ENCODE results near the gene DMAP1.

Gene DMAP1

DNA sequence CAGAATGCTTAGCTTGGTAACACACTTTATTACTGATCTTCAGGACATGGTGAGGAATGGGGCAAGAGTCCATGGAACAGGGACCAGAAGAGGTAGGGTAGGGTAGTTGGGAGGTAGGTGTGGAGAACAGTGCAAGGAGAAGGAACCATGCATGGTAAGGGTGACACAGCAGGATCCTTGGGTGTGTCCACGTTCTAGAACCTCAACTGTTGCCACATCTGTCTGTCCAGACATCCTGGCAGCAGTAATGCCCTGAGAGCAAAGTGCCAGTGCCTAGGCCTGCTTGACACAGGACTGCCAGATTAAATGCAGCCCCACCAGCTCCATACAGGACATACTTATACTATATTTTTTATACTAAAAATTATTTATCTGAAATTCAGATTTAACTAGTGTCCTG is 13.9 kb downstream of the DMAP1 start:
- no peak for DNase-seq (ENCODE audit: extremely low read depth in 1 of 2, low read depth in 1 of 2)

DNA sequence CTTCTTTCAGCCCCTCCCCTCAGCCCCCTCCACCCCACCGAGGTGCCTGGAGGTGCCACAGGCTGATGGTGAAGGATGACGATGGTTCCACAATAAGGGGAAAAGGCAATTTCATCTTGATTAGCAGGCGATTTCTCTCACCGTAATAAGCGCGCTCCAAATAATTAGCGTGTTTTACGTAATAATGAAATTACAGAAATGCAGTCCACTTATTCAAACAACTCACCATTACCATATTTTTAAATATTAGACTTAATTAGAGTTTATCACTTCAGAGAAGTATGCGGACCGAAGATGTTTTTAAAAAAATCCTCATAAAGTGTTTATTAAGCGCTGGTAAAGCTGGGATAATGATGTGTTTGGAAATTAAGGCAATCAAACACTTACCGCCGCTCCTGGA is 14.9 kb downstream of the DMAP1 start:
- no peak for DNase-seq (ENCODE audit: extremely low read depth in 1 of 2, low read depth in 1 of 2)

DNA sequence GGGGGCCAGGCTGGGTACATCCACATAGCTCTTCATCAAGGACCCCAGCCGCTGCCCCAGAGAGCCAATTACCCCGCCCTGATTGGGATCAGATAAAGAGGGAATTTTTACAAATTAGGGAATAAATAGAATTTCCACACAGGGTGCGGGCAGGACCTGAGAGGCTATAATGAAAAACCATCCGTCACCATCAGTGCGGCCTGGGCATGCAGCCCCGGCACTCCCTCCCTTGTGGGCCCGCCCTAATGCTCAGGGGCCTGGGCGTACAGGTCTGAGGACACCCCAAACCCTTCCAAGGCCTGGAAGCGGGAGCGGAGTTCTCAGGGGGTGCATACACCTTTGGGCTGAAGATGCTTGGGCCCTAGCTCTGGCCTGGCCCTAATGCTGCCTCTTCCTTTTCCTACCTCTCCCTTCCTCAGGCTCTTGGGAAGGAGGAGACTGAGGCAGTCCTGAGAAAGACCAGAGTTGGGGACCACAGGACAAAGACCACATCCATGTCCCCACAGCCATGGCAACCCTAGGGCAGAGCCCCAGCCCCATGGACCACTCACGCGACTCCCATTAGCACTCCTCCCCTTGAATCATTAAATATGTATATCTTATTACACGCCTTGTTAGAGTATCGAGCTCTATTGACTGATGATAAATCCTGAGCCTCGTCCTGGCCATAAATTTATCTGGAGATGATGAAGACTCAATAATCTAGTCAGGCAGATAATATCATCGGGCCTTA is 16.3 kb downstream of the DMAP1 start:
- DNase-seq (ENCODE audit: extremely low read depth in 1 of 2, low read depth in 1 of 2), result no peak

DNA sequence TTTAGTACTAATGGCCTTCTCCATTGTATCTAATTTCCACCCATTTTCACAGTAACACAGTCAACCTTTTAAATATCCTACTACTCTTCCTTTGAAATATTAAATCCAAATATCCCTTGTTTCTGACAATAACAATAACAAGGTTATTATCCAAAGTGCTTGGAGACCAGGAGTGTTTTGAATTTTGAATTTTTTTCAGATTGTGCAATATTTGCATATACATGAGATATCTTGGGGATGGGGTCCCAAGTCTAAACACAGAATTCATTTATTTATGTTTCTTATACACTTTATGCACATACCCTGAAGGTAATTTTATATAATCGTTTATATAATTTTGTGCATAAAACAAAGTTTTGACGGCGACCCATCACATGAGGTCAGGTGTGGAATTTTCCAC is 17.5 kb downstream of the DMAP1 start:
- no peak for DNase-seq (ENCODE audit: extremely low read depth in 1 of 2, low read depth in 1 of 2)

DNA sequence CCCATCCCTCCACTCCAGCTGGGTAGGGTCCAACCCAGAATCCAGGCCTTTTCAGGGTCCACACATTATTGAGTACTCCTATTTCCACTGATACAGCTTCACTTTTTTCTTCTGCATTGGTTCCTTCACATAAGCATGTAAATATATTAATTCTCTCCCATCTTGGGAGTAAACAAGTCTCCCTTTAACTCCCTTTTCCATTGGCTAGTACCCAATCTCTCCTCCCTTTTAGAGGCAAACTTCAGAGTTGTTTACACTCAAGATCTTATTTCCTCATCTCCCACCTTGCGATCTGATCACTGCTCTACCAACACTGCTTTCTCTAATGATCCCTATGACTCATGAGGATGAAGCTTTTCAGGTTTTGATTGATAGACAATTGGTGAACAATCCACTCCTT is 20.3 kb downstream of the DMAP1 start:
- no peak for DNase-seq (ENCODE audit: extremely low read depth in 1 of 2, low read depth in 1 of 2)

DNA sequence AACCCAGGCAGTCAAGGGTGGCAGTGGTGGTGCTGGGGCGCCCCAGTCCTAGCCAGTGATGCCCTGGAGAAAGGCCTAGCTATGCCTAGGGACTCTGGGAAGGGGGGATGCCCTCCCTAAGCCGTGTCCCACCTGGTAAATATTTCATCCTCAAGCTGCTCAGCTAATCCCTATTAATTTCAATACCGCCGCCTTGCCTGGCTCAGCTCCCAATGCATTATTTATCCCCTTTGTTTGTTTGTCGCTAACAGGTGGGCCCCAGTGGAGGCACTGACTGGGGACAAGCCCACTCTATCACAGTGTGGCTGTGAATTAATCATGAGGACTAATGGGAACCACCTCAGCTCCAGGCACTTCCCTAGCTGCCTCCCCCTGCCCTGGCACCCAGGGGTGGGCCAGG is 22.5 kb downstream of the DMAP1 start:
- DNase-seq (ENCODE audit: extremely low read depth in 1 of 2, low read depth in 1 of 2), result no peak

DNA sequence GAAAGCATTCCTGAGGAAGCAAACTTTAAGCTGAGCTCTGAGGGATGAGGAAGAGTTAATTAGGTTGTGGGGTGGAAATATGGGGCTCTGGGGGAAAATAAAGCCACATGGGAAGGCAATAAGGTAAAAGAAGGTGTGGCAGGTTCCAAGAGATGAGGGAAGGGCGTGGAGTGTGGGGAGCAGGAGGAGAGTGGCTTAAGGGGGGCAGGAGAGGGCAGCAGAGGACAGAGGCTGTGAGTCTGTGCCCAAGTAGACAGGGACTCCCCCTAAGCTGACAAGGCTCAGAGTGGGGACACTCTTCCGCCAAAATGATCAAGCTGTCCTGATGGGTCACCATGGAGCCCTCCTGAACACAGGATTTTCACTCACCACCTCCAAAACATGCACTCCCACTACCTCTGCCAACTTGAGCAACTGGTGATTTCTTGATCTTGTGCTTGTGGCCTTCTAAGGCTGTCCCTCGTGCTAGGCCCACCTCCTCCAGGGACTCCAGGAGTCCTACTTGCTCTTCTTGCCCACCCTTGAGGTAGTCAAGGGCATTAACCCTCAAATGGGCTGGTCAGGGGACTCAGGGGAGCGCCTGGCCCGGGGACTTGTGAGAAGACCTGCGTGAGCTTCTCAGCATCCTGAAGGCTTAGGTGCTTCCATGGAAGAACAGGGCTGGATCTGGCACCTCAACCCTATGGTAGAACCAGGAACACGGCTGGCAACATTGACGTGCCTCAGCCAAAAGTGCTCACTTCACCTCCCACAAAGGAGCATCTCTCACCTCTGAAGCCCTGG is 23.4 kb downstream of the DMAP1 start:
- no peak for DNase-seq (ENCODE audit: extremely low read depth in 1 of 2, low read depth in 1 of 2)

DNA sequence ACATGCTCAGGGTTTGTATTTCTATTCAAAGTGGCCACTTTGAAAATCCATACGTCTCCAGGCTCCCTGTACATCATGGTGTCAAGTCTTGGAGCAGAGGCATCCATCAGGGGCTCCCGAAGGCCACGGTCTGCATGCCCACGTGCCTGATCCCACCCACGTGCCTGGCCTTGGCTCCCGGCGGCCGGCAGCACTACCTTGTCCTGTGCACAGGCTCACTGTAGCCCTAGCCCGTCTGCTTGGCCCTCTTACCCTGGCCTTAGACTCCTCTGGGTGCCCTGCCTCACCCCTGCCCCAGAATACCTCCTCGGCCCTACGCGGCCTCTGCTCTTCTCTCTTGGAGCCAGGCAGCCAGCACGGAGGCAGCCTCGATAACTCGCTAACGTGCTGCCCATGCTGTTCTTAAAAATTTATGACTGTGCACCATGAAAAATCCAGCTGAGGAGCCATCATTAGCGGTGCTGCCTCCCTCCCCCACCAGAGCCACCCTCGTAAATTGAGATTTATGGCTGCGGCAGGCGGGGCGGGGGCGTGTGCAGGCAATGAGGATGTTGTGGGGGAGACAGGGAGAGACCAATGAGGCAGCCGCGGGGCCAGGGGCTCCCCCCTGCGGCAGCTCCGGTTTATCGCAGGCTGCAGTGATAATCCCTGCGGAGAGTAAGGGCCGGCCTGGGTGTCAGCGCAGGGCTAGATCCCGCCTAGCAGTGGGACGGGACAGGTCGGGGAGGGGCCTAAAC is 24.6 kb downstream of the DMAP1 start:
- peak; percentile 21 to 23 for DNase-seq (ENCODE audit: extremely low read depth in 1 of 2, low read depth in 1 of 2)

DNA sequence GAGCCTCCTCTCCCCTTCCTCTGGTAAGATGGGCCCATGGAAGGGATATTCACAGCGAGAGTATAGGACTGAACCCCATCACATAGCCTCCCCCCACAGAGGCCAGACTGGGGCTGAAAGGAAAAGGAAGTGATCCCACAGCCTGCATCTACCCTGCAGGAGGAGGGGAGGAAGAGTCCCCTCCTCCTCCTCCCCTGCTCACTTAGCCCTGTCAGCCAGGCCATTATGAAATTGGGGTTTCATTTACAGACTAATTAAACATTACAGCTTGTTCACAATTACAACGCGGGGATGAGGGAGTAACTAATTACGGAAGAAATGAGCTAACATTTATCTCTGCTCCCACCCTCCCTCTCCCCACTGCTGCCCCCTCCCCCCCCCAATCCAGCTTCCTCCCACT is 25.4 kb downstream of the DMAP1 start:
- no peak for DNase-seq (ENCODE audit: extremely low read depth in 1 of 2, low read depth in 1 of 2)

DNA sequence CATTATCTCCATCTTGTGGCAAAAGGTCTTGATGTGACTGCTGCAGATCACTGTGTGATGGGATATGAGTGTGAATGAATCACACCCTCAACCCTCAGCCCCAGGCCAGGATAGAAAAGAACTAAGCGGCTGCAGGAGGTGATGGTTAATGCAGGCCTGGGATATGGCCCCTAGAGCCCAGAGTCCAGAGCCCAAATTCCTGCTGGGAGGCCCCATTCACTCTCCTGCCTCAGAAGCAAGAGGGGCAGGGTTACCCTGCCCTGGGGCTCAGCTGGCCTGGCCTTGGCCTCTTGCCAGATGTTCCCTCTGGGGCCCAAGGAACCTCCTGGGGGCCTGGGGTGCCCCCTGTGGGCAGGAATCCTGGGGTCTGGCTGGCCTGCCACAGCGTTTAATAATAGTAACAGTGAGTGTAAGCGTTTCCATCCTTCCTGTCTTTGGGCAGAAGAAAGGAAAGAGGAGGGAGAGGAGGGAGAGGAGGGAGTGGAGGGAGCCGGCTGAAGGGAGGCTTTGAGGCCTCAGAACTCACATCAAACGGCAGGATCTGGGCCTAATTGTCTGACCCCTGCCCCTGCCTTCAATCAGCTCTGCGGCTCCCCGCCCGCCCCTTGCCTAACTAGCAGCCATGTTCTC is 26.2 kb downstream of the DMAP1 start:
- no peak for DNase-seq (ENCODE audit: extremely low read depth in 1 of 2, low read depth in 1 of 2)

DNA sequence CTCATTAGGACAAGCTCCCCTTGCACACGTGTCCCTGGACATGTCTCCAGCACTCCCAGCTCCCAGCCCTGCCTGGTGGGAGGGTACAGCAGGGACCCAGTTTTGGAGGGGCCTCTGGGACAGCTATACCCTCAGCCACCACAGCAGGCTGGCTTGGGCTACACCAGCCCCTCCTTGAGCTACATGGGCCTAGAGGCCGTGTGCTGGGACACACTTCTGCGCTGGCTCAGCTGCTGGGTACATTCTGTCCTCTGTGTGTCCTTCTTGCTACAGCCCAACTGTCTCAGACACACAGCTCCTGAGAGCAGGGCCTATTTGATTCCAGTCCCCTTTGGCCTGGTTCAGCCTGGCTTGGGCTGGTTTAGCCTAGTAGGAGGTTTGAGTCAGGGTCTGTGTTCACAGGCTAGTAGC is 26.7 kb downstream of the DMAP1 start:
- no peak for DNase-seq (ENCODE audit: extremely low read depth in 1 of 2, low read depth in 1 of 2)

DNA sequence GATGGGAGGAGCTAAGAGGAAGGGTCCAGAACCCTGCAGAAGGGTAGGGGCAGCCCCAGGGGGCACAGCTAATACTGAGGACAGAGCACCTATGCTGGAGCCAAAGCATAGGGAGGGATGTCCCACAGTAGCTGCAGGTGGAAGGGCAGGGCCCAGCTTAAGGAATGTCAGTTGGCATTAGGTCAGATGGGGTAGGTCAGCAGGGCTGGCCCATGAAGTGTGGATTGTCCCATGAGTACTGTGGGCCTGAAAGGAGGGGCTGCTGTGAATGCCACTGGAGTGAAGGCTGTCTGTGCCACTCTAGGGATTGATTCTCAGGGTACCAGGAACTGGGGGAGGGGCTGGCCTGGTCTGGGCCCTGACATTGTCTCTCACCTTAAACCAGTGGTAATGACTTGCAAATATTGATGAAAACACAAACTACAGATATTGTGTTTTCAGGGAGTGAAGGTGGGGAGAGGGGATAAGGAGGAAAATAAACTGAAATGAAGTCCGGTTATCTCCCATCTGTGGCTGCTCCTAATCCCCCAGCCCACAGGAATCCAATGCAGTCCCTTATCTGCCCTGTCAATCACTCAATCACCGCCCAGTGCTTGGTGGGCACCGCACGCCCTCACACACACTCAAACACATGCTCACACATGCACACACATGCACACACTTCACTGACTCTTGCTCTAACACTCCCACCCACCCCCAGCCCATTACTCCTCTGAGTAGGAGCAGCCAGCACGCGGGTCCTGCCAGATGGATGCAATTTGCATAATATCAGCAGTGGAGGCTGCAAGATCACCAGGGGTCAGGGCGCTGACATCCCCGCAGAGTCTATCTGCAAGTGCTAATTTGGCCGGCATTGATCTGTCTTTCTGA is 27.8 kb downstream of the DMAP1 start:
- DNase-seq (ENCODE audit: extremely low read depth in 1 of 2, low read depth in 1 of 2), result no peak

DNA sequence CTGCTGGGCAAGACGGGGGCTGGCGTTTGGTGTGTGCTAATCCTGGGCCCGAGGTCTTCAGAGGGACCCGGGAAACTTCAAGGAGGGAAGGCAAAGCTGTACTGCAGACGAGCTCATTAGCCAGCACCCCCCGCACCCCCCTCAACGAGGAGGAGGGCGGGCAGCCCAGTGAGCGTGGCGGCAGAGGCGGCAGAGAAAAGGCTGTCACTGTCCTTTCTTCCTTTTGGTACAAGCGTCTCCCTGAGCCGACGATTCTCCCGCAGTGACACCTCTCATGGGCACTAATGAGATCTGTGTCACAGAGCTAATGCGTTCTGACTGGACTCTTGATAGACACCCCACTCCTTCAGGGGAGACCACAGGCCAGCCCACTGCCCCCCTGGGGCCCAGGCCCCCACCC is 29.5 kb downstream of the DMAP1 start:
- no peak for DNase-seq (ENCODE audit: extremely low read depth in 1 of 2, low read depth in 1 of 2)

DNA sequence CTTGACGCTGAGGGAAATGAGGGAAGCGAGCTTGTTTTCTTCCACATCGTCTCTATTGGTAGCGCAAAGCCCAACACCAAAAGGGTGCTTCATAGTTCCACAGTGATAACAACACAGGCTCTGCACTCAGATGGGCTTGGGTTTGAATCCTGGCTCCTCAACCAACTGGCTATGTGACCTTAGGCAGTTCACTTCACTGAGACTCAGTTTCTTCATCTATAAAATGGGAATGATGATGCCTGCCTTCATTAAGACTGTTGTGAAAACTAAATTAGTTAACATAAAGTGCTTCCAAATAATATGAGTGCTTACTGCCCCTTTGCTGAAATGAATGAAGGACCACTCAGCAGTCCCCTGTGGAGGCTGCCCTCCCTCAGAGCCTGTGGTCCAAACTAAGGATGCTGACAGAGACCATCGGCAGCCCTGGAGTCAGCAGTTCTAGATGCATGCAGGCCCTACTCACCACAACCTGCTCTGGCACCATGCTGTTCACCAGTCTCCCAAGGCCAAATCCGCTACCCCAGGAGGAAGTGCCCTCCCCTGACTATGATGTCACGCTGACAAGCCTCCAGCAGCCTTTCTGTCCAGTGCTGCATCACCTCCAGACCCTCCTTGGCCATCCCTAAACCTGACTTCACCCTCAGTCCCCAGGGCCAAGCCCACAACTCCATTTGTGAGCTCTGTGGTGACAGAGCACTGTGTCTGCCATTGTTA is 30.7 kb downstream of the DMAP1 start:
- DNase-seq (ENCODE audit: extremely low read depth in 1 of 2, low read depth in 1 of 2), result no peak

DNA sequence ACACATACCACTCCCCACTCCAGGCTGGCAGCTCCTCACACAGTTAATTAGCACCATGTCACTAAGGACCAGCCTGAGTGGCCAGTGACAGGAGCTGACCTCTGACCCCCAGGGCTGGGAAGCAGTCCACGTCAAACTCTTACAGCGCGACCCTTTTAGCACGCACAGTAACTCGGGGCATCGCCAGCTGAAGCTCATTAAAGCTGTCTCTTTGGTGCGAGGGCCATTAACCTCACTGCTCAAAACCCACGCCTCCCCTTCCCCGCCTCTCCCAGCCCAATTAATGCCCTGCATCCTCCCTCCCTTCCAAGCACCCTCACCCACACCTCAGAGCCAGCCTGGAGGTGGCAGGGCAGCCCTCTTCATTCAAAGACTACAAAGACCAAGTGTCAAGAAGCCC is 31.7 kb downstream of the DMAP1 start:
- DNase-seq (ENCODE audit: extremely low read depth in 1 of 2, low read depth in 1 of 2), result no peak

DNA sequence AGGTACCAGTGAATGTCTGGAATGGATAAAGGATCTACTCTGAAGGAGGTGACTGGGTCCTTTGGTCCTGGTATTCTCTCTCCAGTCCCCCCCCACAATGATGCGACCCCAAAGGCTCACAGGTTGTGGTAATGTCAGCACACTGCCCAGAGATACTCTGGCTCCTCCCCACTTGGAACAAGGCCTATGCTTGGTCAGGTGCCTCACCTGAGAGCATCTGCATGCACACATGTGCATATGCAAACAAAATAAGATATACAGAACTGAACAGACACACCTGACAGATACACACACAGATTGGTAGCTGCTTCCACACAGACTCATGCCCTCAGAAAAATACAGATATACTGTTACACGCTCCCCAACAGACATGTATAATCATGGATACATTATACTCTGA is 33.5 kb downstream of the DMAP1 start:
- no peak for DNase-seq (ENCODE audit: extremely low read depth in 1 of 2, low read depth in 1 of 2)

DNA sequence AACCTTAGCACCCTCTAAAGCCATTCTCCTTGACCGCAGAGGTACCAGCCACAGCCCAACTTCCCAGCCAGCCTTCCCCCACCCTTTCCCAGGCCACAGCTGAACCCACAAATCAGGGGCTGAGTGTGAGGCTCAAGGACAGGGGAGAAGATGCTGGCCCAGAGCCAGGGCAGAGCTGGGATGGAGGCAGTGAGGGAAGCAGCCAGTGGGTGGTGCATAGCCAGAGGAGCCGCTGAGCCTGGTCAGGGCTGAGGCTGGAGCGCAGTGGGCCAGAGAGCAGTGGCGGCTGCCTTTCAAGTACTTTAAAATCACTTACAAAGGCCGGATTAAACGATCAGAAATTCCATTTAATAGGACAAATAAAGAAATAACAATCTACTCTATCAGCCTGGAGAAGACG is 36.3 kb downstream of the DMAP1 start:
- no peak for DNase-seq (ENCODE audit: extremely low read depth in 1 of 2, low read depth in 1 of 2)

DNA sequence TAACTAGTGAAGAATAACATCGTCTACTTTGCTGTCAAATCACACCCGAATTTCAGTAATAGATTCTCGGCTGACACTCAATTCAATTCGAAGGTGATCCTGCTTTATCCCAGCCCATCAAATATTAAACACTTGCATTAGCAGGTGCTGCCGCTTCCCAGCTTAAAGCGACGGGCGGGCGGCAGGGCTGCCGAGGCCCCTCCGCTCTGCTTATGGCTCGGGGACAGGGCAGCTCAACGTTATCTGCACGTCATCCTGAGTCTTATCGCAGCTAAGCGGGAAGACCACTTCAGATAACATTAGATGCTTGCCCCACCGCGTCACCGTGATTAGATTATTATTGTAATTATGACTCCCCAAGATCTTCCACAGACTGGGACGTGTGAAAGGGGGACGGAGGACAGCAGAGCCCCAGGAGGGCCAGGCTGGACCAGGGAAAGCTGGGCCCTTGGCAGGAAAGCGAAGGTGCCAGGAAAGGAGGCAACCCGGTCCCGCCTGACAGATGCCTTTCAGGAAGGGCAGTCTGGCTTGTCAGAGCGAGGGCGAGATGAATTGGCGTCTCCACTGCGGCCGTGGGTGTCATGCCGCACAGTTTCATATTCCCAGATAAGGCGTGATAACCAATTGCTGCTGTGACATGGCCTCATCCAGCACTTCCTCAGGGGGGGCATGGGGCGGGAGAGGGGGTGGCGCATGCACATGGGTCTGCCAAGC is 37.0 kb downstream of the DMAP1 start:
- DNase-seq (ENCODE audit: extremely low read depth in 1 of 2, low read depth in 1 of 2), result no peak

DNA sequence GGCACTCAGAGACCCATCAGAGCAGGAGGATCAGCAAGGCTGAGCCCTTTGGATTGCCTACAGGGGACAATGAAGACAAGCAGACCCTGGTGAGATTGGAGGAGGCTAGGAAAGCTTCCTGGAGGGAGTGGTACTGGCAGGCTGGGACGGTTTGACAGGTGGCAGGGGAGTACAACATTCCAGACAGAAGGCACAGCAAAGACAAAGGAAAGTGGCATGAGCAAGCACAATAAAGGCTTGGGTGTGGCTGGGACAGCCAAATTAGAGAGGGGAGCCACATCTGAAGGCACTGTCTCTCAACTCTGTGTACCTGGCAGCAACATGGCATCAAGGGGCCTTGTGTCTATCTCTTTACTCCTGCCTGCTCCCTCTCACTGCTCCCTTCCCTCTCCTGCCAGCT is 38.2 kb downstream of the DMAP1 start:
- no peak for DNase-seq (ENCODE audit: extremely low read depth in 1 of 2, low read depth in 1 of 2)
